ENCODE measurements around the gene RPS28. TPM values are rescaled to one million over a fixed set of nuclear protein-coding genes. Genes with fewer than 3 reads are reported as not detected.

The RPS28 gene
- 517 to 1,007 TPM (median 905 TPM) in 5 replicates for total RNA-seq (2022; extraction: Qiagen RNA extraction)

GRCh38 chr19:8321067-8321985, at the start of gene RPS28, which contains the start of gene NDUFA7:
Gene RPS28, plus strand, starts transcription at chr19:8321496. Its CDS starts 35 bp downstream, at chr19:8321531.
Gene NDUFA7, minus strand, starts transcription at chr19:8321375. Its CDS starts 17 bp downstream, at chr19:8321358.

GRCh38 chr19:8307965-8308866, 13.1 kb upstream of the RPS28 start, which contains the start of gene CD320:
Gene CD320, minus strand, starts transcription at chr19:8308358. Its CDS starts 68 bp downstream, at chr19:8308290.

GRCh38 chr19:8342684-8343482, 21.6 kb downstream of the RPS28 start, which contains the start of gene KANK3:
Gene KANK3, minus strand, starts transcription at chr19:8343262. Its CDS starts 5,434 bp downstream, at chr19:8337828.

GRCh38 chr19:8363803-8364771, 42.8 kb downstream of the RPS28 start, which contains the start of gene ANGPTL4:
Gene ANGPTL4, plus strand, starts transcription at chr19:8364155. Its CDS starts 167 bp downstream, at chr19:8364322.

Other genes starting within 250 kb of the RPS28 start
- not detected in 5 replicates for gene FBN3, start 171.9 kb upstream of the RPS28 start, total RNA-seq (2022; extraction: Qiagen RNA extraction)
- 2.7 to 4.2 TPM (median 3.8 TPM) in 5 replicates for gene CERS4, start 112.1 kb upstream of the RPS28 start, total RNA-seq (2022; extraction: Qiagen RNA extraction)
- gene CD320, start 13.1 kb upstream of the RPS28 start, total RNA-seq (2022; extraction: Qiagen RNA extraction), result 61.6 to 97.9 TPM (median 94.6 TPM) in 5 replicates
- 69.6 to 92.7 TPM (median 86.1 TPM) in 5 replicates for gene NDUFA7, start 121 bp upstream of the RPS28 start, total RNA-seq (2022; extraction: Qiagen RNA extraction)
- 4.8 to 7.9 TPM (median 6.1 TPM) in 5 replicates for gene KANK3, start 21.8 kb downstream of the RPS28 start, total RNA-seq (2022; extraction: Qiagen RNA extraction)
- gene ANGPTL4, start 42.7 kb downstream of the RPS28 start, total RNA-seq (2022; extraction: Qiagen RNA extraction), result 508 to 697 TPM (median 629 TPM) in 5 replicates
- 91.6 to 101 TPM (median 94.7 TPM) in 5 replicates for gene RAB11B, start 68.9 kb downstream of the RPS28 start, total RNA-seq (2022; extraction: Qiagen RNA extraction)
- 16.2 to 21.7 TPM (median 20.5 TPM) in 5 replicates for gene MARCHF2, start 91.8 kb downstream of the RPS28 start, total RNA-seq (2022; extraction: Qiagen RNA extraction)
- 227 to 271 TPM (median 237 TPM) in 5 replicates for gene HNRNPM, start 123.5 kb downstream of the RPS28 start, total RNA-seq (2022; extraction: Qiagen RNA extraction)
- 0.12 to 0.25 TPM (median 0.17 TPM) in 4 of 5 replicates, not detected in the other for gene PRAM1, start 181.1 kb downstream of the RPS28 start, total RNA-seq (2022; extraction: Qiagen RNA extraction)
- gene ZNF414, start 192.7 kb downstream of the RPS28 start, total RNA-seq (2022; extraction: Qiagen RNA extraction), result 16.7 to 18.6 TPM (median 17.0 TPM) in 5 replicates